Caki2 (cell line): Measurements from ENCODE around the gene SFRP2. TPM values are rescaled to one million over a fixed set of nuclear protein-coding genes. Genes with fewer than 3 reads are reported as not detected.

ENCODE experiments used
- DNase-seq: peaks from one replicate; pipeline ENCODE4 v3.0.0-alpha.2; 2015; ENCODE audit warnings: low read depth
- in situ Hi-C: cut with HindIII; loops from 2 replicates; pipeline ENCODE4 v1.10.0; 2016; ENCODE audit warnings: low sequenced_read_pairs, low pct_unique_long_range_greater_than_20kb, mixed read lengths
- total RNA-seq: library from RNA; depleted of rRNA; stranded (reverse); fragments of >200 nt; shearing (Covaris generic); gene quantifications from 2 replicates; pipeline ENCODE4 v1.2.3, GENCODE V29; 2014; ENCODE audit warnings: low replicate concordance

SFRP2 gene
- total RNA-seq, 1 experiment from 2014 or later, result not detected

DNA sequence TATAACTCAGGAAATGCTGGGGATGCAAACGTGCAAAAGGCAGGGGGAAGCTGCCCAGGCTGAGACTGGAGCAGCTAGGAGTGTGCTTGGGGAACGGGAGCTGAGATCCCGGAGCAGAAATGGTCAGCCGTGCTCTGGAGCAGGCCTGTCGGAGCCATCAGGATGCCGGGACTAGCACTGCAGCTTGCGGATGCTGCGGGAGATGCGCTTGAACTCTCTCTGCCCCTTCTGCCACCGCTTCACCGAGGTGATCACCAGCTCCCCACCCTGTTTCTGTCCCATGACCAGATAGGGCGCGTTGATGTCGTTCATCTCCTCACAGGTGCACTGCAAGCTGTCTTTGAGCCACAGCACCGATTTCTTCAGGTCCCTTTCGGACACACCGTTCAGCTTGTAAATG lies 7.6 kb downstream of the SFRP2 start:
- in situ Hi-C loops, result no loop called here

GRCh38 chr4:153780876-153781275 lies 8.0 kb downstream of the SFRP2 start:
- no peak for DNase-seq
- in situ Hi-C loops, result no loop called here

More for the DNA sequence above, 7.6 kb downstream of the SFRP2 start:
- DNase-seq, result no peak

DNA sequence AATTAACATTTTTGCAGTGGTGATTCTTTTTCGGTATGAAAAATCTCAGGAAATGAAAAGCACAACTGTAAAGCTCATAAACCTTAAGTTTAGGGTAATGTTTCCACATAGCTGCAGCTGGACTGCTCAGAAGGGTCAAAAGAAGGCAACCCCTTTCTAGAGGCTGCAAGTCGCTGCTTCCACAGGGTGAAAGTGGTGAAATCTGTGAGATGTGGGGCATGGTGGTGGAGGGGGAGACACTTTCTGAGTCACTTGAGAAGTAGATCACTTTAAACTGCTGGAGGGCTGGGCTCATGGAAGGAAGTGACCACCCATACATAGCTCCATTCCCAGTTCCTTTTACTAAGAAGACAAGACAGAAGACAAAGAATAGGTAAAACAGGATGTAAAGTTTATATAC lies 8.7 kb downstream of the SFRP2 start:
- in situ Hi-C loops, result no loop called here
- DNase-seq, result no peak

DNA sequence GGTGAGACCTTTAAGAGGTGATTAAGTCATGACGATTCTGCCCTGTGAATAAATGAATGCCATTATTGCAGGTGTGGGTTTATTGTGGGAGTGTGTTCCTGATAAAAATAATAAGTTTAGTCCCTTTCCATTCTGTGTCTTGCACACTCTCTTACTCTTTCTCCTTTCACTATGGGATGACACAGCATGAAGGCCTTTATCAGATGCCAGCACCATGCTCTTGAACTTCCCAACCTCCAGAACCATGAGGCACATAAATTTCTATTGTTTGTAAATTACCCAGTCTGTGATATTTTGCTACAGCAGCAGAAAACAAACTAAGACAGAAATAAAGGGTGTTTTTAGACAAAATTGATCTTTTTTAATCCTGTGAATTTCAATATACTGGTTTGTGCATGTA lies 10.5 kb downstream of the SFRP2 start:
- no peak for DNase-seq
- in situ Hi-C loops, result no loop called here

GRCh38 chr4:153777421-153777820 lies 11.5 kb downstream of the SFRP2 start:
- no peak for DNase-seq
- in situ Hi-C loops, result no loop called here

DNA sequence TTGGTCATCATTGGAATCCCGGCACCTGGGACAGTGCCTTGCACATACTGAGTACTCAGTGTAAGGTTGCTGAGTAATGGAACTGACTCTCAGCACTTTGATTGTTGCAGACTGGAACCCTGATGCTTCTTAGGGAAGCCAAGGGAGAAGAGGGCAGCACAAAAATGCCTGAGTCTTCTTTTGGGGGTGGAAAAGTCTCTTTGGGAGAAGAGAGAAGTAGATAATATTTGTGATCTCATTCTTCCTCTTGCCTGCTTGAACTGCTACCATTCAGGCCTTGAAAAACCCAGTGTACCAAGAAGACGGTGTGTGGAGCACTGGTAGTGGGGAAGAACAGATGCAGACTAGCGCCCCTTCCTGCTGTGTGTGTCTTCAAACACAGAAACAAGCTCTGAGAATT lies 12.3 kb downstream of the SFRP2 start:
- in situ Hi-C loops, result no loop called here
- DNase-seq, result no peak

- no peak for DNase-seq
- in situ Hi-C loops, result no loop called here
Observed at GRCh38 chr4:153773236-153773690, 15.6 kb downstream of the SFRP2 start.

- in situ Hi-C loops, result no loop called here
- no peak for DNase-seq
Observed at GRCh38 chr4:153771046-153771445, 17.8 kb downstream of the SFRP2 start.

- no peak for DNase-seq
- in situ Hi-C loops, result no loop called here
Observed at GRCh38 chr4:153766758-153767157, 22.1 kb downstream of the SFRP2 start.

DNA sequence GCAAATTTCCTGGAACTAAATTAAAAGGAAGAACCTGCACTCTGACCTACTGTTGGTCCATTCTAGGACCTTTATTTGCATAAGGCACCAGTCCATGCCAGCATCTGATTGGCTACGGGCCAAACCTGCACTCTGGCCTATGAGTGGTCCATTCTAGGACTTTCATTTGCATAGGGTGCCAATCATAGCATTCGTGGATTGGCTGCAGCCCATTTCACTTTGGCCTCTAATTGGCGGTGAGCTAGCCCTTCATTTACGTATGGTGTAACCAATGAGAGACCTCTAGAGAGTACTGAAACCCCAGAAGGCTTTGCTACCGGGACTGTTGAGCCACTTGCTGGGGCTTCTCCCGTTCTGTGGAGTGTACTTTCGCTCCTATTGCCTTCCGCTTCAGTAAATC lies 23.0 kb downstream of the SFRP2 start:
- DNase-seq, result no peak
- in situ Hi-C loops, result no loop called here

- no peak for DNase-seq
Observed at GRCh38 chr4:153764601-153765368, 24.1 kb downstream of the SFRP2 start.

DNA sequence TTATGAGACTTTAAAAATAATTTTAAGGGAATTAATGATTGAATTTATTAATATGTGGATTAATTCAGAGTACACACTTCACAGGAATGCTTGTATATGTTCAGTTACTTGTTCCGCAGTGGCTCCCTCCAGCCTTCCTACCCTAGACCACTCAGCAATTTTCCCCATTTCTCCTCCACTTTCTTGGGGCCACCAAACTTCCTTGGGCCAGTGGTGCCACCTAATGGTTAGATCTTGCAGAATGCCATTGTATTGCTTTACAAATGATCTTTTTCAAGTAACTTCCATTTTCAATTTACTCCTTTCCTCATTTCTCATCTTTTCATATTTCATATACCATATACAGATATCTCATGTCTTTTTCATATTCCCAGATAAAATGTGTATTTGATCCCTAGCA lies 25.5 kb downstream of the SFRP2 start:
- in situ Hi-C loops, result no loop called here

More at GRCh38 chr4:153764601-153765368, 24.1 kb downstream of the SFRP2 start:
- in situ Hi-C loops, result no loop called here

GRCh38 chr4:153759407-153760316 lies 29.2 kb downstream of the SFRP2 start, which contains the start of gene RNF175:
RNF175 (minus strand) TSS chr4:153760024; CDS start chr4:153759862, 162 bp downstream.
- no peak for DNase-seq
- in situ Hi-C loops, result no loop called here

More for the DNA sequence above, 25.5 kb downstream of the SFRP2 start:
- DNase-seq, result no peak

- in situ Hi-C loops, result no loop called here
- no peak for DNase-seq
Observed at GRCh38 chr4:153758688-153759406, 30.0 kb downstream of the SFRP2 start.

DNA sequence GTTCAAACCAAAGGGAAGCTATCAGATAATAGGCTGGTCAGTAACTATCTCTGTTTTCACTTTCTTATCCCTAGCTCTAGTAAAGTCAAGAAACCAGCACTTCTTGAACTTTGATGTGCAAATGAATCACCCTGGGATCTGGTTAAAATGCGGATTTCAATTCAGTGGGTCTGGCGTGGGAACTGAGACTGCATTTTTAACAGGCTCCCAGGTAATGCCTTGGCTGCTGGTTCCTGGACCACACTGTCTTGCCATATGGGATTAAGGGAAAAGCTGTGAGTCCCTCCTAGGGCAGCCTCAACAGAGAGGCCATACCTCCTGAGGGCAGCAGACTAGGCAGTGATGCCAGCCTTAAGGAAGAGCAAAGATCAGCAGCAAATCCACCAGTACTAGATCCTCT lies 30.7 kb downstream of the SFRP2 start:
- no peak for DNase-seq
- in situ Hi-C loops, result no loop called here

DNA sequence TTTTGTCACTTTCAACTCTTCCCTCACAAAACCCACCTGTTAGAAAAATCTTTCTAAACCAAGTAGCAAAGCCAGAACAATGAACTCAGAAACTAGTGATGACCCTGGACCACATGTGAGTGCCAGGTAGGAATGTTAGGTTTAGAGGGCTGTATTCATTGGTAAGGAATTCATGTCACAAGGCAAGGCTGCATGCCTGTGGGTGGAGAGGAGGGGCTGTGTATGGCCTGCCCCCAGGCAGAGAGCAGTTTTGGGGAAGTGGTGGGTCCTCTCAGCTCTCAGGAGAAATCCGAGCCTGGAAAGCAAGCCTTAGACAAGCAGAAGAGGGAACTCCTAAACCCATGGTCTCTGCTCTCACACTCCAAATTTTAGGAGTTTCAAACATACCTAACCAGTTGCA lies 31.5 kb downstream of the SFRP2 start:
- DNase-seq, result no peak
- in situ Hi-C loops, result no loop called here

DNA sequence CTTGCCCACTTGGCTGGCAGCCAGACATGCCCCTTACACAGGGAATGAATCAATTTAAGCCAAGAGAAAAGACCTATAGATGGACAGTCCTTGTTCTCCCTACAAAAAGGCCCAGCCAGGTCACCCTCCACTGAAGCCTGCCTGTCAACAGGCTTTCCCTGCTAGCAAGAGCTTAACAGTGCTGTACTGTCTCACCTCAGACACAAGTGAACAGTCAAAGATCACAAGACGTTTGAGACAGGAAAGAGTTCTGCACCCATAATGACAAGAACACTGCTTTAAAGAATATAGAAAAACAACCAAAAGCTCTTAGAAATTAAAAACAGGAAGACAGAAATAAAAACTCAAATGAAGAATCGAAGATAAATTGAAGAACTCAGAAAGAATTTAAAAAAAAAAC lies 33.7 kb downstream of the SFRP2 start:
- in situ Hi-C loops, result no loop called here
- DNase-seq, result no peak

- in situ Hi-C loops, result no loop called here
- peak; percentile 64 for DNase-seq
Observed at GRCh38 chr4:153750197-153750817, 38.6 kb downstream of the SFRP2 start.
